Neural progenitor cell (in vitro differentiated cells): ENCODE measurements around the gene DAP3. TPM values are rescaled to one million over a fixed set of nuclear protein-coding genes. Genes with fewer than 3 reads are reported as not detected.
A peak's percentile ranks its signal among the peaks of the same experiment; 100 is the strongest.
"Not testable (repeated sequence)": the region's sequence is repeated elsewhere in the genome, so short reads cannot be mapped to it uniquely, and the experiment has no call there.

Source experiments
- DNase-seq: peaks from one replicate; pipeline ENCODE4 v3.0.0-alpha.2; 2016; ENCODE audit warnings: low spot score
- H2AFZ ChIP-seq: fragments of 200-600 bp; sonication (generic); replicated peaks from 2 replicates; pipeline ENCODE4 v1.6.1; 2016; ENCODE audit warnings: antibody characterized with exemption
- H3F3A ChIP-seq: fragments of 200-600 bp; sonication (generic); 2 replicates; pipeline ENCODE4 v1.6.1; 2016; ENCODE audit warnings: antibody characterized with exemption, low read depth
- H3K27ac ChIP-seq: fragments of 200-600 bp; sonication (generic); 2 replicates; pipeline ENCODE4 v1.5.1; 2016; ENCODE audit warnings: mild to moderate bottlenecking
- H3K27me3 ChIP-seq: fragments of 200-600 bp; sonication (generic); 2 replicates; pipeline ENCODE4 v1.6.1; 2016; ENCODE audit warnings: mild to moderate bottlenecking, moderate library complexity
- H3K36me3 ChIP-seq: fragments of 200-600 bp; sonication (generic); 2 replicates; pipeline ENCODE4 v1.5.1; 2016
- H3K4me1 ChIP-seq: fragments of 200-600 bp; sonication (generic); 2 replicates; pipeline ENCODE4 v1.6.1; 2016; ENCODE audit warnings: mixed run types
- H3K4me2 ChIP-seq: fragments of 200-600 bp; sonication (generic); 2 replicates; pipeline ENCODE4 v1.6.1; 2016
- H3K4me3 ChIP-seq: fragments of 200-600 bp; sonication (generic); 2 replicates; pipeline ENCODE4 v1.5.1; 2016
- H3K79me2 ChIP-seq: fragments of 200-600 bp; sonication (generic); 2 replicates; pipeline ENCODE4 v1.6.1; 2016; ENCODE audit warnings: low read depth
- H3K9ac ChIP-seq: fragments of 200-600 bp; sonication (generic); 2 replicates; pipeline ENCODE4 v1.6.1; 2016
- H3K9me3 ChIP-seq: fragments of 200-600 bp; sonication (generic); 2 replicates; pipeline ENCODE4 v1.5.1; 2016; ENCODE audit warnings: low read depth
- H4K20me1 ChIP-seq: fragments of 200-600 bp; sonication (generic); 2 replicates; pipeline ENCODE4 v1.6.1; 2016; ENCODE audit warnings: low read depth
- H3K27ac Mint-ChIP-seq: 3 replicates; pipeline ENCODE4 v1.8.0; 2021; ENCODE audit warnings: mixed read lengths
- H3K27me3 Mint-ChIP-seq: 2 replicates; pipeline ENCODE4 v1.8.0; 2022; ENCODE audit warnings: low read depth, mild to moderate bottlenecking, inconsistent platforms, moderate library complexity, mixed read lengths; ENCODE audit not compliant: insufficient read depth
- H3K36me3 Mint-ChIP-seq: 3 replicates; pipeline ENCODE4 v1.8.0; 2021; ENCODE audit warnings: mixed read lengths
- H3K4me1 Mint-ChIP-seq: 3 replicates; pipeline ENCODE4 v1.8.0; 2021; ENCODE audit warnings: mixed read lengths
- H3K4me3 Mint-ChIP-seq: 3 replicates; pipeline ENCODE4 v1.8.0; 2021; ENCODE audit warnings: mild to moderate bottlenecking, moderate library complexity, mixed read lengths
- H3K9me3 Mint-ChIP-seq: 3 replicates; pipeline ENCODE4 v1.8.0; 2020; ENCODE audit warnings: mixed read lengths
- CTCF ChIP-seq: fragments of 200-600 bp; sonication (generic); IDR thresholded peaks from 2 replicates; pipeline ENCODE4 v1.5.1; 2017; ENCODE audit warnings: antibody characterized with exemption, mild to moderate bottlenecking
- EZH2 ChIP-seq: fragments of 200-600 bp; sonication (generic); IDR thresholded peaks from 2 replicates; pipeline ENCODE4 v1.6.1; 2017; ENCODE audit warnings: antibody characterized with exemption, mild to moderate bottlenecking, moderate library complexity
- EZH2phosphoT487 ChIP-seq: fragments of 200-600 bp; sonication (generic); IDR thresholded peaks from 2 replicates; pipeline ENCODE4 v1.6.1; 2017; ENCODE audit warnings: antibody characterized with exemption
- total RNA-seq: library from RNA; depleted of rRNA; stranded (reverse); fragments of >200 nt; gene quantifications from 2 replicates; pipeline ENCODE4 v1.2.3, GENCODE V29; 2015; ENCODE audit warnings: low replicate concordance

The DAP3 gene
- total RNA-seq, 1 donor from 2014 or later: 70.9 TPM

GRCh38 chr1:155744711-155745283 lies 55.9 kb downstream of the DAP3 start:
- Histone ChIP-seq H3K9me3 (no peaks in the 10 kb centered on the region), H3F3A (peaks cover 18% of the 10 kb centered on the region), H4K20me1 (no peaks in the 10 kb centered on the region), H3K9ac (peak overlapping the region; percentile 6), H3K4me2 (peak overlapping the region; percentile 77), H2AFZ (peak overlapping the region; percentile 63), H3K4me1 (no peaks in the 10 kb centered on the region), H3K36me3 (no peaks in the 10 kb centered on the region), H3K79me2 (no peaks in the 10 kb centered on the region), H3K27me3 (no peaks in the 10 kb centered on the region), H3K4me3 (peak overlapping the region; percentile 54), H3K27ac (no peak overlapping the region)
- Mint-ChIP-seq H3K27me3 (peaks cover 6% of the 10 kb centered on the region), H3K4me3 (peak overlapping the region; percentile 96), H3K36me3 (peaks cover 7% of the 10 kb centered on the region), H3K9me3 (no peaks in the 10 kb centered on the region), H3K4me1 (peaks cover 5% of the 10 kb centered on the region), H3K27ac (peak overlapping the region; percentile 91)
- no peak for TF ChIP-seq EZH2phosphoT487
- no peak for TF ChIP-seq CTCF
- TF ChIP-seq EZH2: no peak
- no peak for DNase-seq

- H3K27me3 ChIP-seq, H3K4me1 ChIP-seq, H4K20me1 ChIP-seq, H3K36me3 ChIP-seq, H3K9me3 Mint-ChIP-seq, H3K4me1 Mint-ChIP-seq, H3K36me3 Mint-ChIP-seq, H3K9me3 ChIP-seq, H3K27ac ChIP-seq, H3K79me2 ChIP-seq, H3K27me3 Mint-ChIP-seq: not testable (repeated sequence)
- Histone ChIP-seq H2AFZ (peak overlapping the region; percentile 63), H3K4me3 (peak overlapping the region; percentile 54), H3K4me2 (peak overlapping the region; percentile 77), H3F3A (peaks cover 16% of the 10 kb centered on the region), H3K9ac (peak overlapping the region; percentile 6)
- H3K27ac Mint-ChIP-seq: peak overlapping the region; percentile 91
- DNase-seq: peak; percentile 96
- peak overlapping the region; percentile 96 for H3K4me3 Mint-ChIP-seq
Observed at GRCh38 chr1:155745284-155746228, 56.7 kb downstream of the DAP3 start.

GRCh38 chr1:155747586-155747985 lies 58.7 kb downstream of the DAP3 start:
- peaks cover 16% of the 10 kb centered on the region for H3F3A ChIP-seq
- not testable (repeated sequence) for H3K4me1 Mint-ChIP-seq, H3K4me1 ChIP-seq, H3K27me3 Mint-ChIP-seq, DNase-seq, H3K27ac ChIP-seq, H3K4me3 ChIP-seq, H3K9me3 Mint-ChIP-seq, H3K36me3 Mint-ChIP-seq, H2AFZ ChIP-seq, H3K27ac Mint-ChIP-seq, H4K20me1 ChIP-seq, H3K4me2 ChIP-seq, H3K36me3 ChIP-seq, H3K9ac ChIP-seq, H3K79me2 ChIP-seq, H3K9me3 ChIP-seq, H3K27me3 ChIP-seq
- peak overlapping the region; percentile 64 for H3K4me3 Mint-ChIP-seq

GRCh38 chr1:155748141-155748540 lies 59.2 kb downstream of the DAP3 start:
- not testable (repeated sequence) for H2AFZ ChIP-seq, H3K9ac ChIP-seq, H3K36me3 Mint-ChIP-seq, H3K4me1 ChIP-seq, H3K27me3 ChIP-seq, H3K27me3 Mint-ChIP-seq, DNase-seq, H3K79me2 ChIP-seq, H3K27ac ChIP-seq, H3K36me3 ChIP-seq, H3K4me1 Mint-ChIP-seq, H3K4me3 ChIP-seq, H3K9me3 ChIP-seq, H3K27ac Mint-ChIP-seq, H3K9me3 Mint-ChIP-seq, H4K20me1 ChIP-seq, H3K4me2 ChIP-seq
- peaks cover 16% of the 10 kb centered on the region for H3F3A ChIP-seq
- peak overlapping the region; percentile 64 for H3K4me3 Mint-ChIP-seq

GRCh38 chr1:155759017-155759416 lies 70.1 kb downstream of the DAP3 start:
- H3K27ac ChIP-seq, H3K36me3 ChIP-seq, H3K27me3 Mint-ChIP-seq, DNase-seq, H3K9me3 Mint-ChIP-seq, H3K27ac Mint-ChIP-seq, H3K4me1 Mint-ChIP-seq, H4K20me1 ChIP-seq, H3K9ac ChIP-seq, H2AFZ ChIP-seq, H3K4me3 ChIP-seq, H3K79me2 ChIP-seq, H3K9me3 ChIP-seq, H3K4me1 ChIP-seq, H3K4me2 ChIP-seq, H3K4me3 Mint-ChIP-seq, H3K27me3 ChIP-seq, H3F3A ChIP-seq: not testable (repeated sequence)
- peaks cover 38% of the 10 kb centered on the region for H3K36me3 Mint-ChIP-seq
